IPS-15b (cell line): ENCODE measurements around the gene IKBKE.

Experiments
- H3K27me3 ChIP-seq: one replicate; pipeline ENCODE4 v1.6.1; 2013; ENCODE audit warnings: low read length; ENCODE audit not compliant: control insufficient read depth, insufficient read depth
- H3K36me3 ChIP-seq: one replicate; pipeline ENCODE4 v1.6.1; 2013; ENCODE audit warnings: low read length; ENCODE audit not compliant: control insufficient read depth, insufficient read depth
- H3K4me1 ChIP-seq: one replicate; pipeline ENCODE4 v1.6.1; 2013; ENCODE audit warnings: mild to moderate bottlenecking, low read length; ENCODE audit not compliant: control insufficient read depth, insufficient read depth
- H3K4me3 ChIP-seq: one replicate; pipeline ENCODE4 v1.5.1; 2013; ENCODE audit warnings: low read depth, low read length
- H3K9ac ChIP-seq: one replicate; pipeline ENCODE4 v1.6.1; 2013; ENCODE audit warnings: low read depth, mild to moderate bottlenecking, low read length
- H3K9me3 ChIP-seq: one replicate; pipeline ENCODE4 v1.6.1; 2013; ENCODE audit warnings: mild to moderate bottlenecking, low read length; ENCODE audit not compliant: control insufficient read depth, insufficient read depth

Gene IKBKE

DNA sequence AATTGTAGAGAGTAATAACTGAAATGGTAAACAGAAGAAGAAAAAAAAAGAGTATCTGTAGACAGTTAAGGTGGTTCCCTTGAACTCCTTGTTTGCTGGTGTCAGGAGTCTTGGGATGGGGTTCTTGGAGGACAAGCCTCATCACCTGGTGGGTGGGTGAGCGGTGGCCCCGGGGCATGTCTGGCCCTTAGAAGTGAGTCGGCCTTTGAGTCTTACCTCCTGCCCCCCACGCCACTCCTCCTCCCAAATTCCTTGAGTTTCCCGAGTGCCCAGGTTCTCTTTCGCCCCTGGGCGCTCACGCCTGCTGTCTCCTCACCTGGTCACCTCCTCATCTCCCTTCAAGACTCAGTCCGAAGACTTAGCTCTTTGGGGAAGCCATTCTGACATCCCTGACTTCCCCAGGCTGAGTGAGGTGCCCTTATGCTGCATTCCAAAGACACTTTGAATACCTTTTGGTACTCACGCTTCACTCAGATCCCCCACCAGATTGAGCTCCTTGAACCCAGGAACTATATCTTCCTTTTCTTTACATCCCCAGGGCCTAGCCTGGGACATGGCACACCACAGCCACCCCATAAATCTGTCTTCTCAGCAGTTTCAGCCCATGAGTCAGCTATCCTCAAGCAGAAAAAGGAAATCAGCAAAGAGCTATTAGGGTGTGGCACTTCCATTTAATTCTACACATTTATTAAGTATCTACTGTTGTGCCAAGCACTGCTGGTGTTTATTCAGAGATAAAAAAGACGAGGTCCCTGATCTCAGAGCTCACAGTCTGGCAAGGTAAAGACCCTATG is 13.5 kb upstream of the IKBKE start:
- Histone ChIP-seq H3K4me3 (no peak overlapping the region), H3K36me3 (peaks cover 21% of the 10 kb centered on the region), H3K27me3 (no peaks in the 10 kb centered on the region), H3K9me3 (no peaks in the 10 kb centered on the region), H3K9ac (no peak overlapping the region), H3K4me1 (peaks cover 8% of the 10 kb centered on the region)

DNA sequence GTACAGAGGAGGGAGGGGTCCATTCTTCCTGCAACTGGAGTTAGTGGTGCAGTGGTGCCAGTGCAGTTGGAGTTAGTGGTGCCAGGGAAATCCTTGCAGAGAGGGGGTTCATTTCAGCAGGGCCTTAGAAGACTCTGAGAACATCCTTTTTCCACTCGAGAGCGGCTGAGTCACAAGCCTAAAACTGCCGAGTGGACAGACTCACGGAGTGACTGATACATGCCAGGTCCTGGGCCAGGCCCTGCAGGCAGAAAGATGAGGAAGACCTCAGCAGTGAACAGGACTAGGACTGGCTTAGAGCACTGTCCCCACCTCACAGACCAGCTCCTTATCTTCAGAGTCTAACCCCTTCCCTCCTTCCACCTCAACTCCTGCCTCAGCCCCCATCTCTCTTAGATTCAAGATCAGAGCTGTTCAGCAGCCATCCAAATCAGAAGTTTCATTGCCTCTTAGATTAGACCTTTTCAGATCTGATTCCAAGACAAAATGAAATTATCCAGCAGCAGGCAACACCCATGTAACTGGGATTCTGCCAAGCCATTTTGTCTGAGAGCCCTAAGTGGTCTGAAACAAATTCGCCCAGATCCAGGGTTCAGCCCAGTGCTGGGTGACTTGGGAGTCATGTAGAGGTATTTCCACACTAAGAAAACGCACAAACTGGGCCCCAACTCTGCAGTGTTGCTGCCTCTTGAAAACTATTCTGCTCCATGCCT is 12.7 kb upstream of the IKBKE start:
- Histone ChIP-seq H3K4me3 (no peak overlapping the region), H3K27me3 (no peaks in the 10 kb centered on the region), H3K36me3 (peaks cover 18% of the 10 kb centered on the region), H3K4me1 (peaks cover 8% of the 10 kb centered on the region), H3K9ac (no peak overlapping the region), H3K9me3 (no peaks in the 10 kb centered on the region)

DNA sequence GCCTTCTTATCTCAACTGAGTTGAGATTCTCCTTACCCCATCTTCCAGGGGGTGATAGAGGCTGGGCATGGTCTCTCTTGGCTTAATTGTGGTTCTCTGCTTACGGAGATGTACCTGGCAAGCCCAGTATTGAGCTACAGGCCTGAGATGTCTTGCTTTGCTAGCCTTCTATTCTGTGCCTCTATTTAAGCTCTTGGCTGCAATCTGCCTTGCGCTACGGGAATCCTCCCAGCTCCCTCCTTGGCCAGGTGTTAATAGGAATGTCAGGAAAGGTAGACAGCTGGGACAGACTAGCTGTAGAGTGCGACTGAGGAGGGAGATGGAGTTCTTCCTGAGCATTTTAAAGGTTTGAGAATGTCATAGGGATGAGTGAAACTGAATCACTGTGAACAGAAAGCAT is 10.6 kb upstream of the IKBKE start:
- Histone ChIP-seq H3K9ac (no peak overlapping the region), H3K27me3 (no peaks in the 10 kb centered on the region), H3K36me3 (peaks cover 13% of the 10 kb centered on the region), H3K4me1 (peaks cover 4% of the 10 kb centered on the region), H3K9me3 (no peaks in the 10 kb centered on the region), H3K4me3 (no peak overlapping the region)

DNA sequence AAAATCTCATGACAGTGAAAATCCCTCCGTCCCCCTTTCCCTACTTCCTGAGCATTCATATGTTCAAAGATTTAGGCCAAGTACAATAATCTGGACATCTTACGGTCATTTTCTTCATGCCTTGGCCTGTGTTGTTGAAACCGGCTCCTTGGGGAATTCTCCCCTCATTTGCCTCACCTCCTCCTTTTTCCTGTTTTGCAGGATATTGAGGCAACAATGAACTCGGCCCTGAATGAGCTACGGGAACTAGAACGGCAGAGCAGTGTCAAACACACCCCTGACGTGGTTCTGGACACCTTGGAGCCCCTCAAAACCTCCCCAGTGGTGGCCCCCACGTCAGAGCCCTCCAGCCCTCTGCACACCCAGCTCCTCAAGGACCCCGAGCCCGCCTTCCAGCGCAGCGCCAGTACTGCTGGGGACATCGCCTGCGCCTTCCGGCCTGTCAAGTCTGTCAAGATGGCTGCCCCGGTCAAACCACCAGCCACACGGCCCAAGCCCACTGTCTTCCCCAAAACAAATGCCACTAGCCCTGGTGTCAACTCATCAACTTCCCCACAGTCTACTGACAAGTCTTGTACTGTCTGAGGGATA is 9.3 kb upstream of the IKBKE start:
- no peak overlapping the region for H3K4me3 ChIP-seq
- peaks cover 7% of the 10 kb centered on the region for H3K36me3 ChIP-seq
- H3K9me3 ChIP-seq, result no peaks in the 10 kb centered on the region
- H3K9ac ChIP-seq, result no peak overlapping the region
- no peaks in the 10 kb centered on the region for H3K4me1 ChIP-seq
- no peaks in the 10 kb centered on the region for H3K27me3 ChIP-seq

DNA sequence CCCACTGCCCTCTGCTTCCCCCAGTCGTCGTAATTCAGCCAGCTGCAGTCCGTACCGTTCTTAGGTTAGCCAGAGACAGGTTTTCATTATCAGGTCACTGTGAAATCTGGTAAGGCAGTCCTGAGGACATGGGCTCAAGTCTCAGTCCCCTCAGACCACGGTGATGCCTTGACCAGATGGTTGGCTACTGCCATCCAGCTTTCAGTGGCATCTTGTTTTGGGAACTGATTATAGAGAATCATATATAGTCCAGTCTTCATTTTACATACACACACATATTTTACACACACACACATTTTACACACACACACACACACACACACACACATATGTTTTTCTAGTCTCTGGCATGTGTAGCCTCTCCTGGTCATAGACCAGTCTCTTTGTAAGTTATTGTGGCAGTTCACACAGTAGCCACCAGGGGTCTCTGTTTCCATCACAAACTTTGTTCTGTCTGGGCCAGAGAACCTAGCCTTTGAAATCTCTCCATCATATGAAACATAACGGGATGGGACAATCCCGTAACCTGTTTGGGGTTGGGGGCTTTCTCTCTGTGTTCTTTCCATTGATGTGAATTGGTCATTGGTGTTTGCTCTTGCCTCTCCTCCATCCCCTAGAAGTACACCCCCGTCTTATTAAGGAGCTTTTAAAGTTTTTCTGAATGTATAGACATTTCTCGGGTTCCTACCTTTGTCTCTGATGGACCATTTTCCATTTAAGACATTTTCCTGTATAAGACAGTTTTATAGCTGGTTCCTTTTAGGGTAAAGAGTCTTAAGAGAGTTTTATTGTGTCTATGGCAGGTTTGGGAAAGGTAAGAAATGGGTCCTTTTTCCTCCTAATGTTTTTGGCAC is 8.4 kb upstream of the IKBKE start:
- H3K4me1 ChIP-seq, result peaks cover 2% of the 10 kb centered on the region
- H3K36me3 ChIP-seq, result peaks cover 7% of the 10 kb centered on the region
- H3K9me3 ChIP-seq, result no peaks in the 10 kb centered on the region
- peaks cover 2% of the 10 kb centered on the region for H3K27me3 ChIP-seq
- H3K4me3 ChIP-seq, result no peak overlapping the region
- no peak overlapping the region for H3K9ac ChIP-seq

DNA sequence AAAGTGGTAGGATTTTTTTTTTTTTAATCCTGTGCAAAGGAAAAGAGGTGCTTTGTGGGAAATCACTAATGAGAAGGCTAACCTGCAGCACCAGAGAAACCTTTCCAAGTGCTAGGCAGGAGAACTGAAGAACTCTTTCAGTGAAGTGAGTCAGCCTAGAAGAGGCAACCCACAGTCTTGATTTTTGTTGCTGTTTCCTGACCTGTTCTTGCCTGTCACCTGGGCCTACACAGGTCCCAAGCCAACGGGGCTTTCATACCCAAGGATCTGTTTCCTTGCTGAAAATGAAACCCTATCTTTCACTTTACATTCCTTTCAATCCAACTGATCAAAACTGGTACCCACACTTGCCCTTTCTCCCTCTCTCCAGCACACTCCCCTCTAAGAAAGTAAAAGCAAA is 7.1 kb upstream of the IKBKE start:
- Histone ChIP-seq H3K36me3 (peaks cover 7% of the 10 kb centered on the region), H3K9me3 (no peaks in the 10 kb centered on the region), H3K4me1 (peaks cover 2% of the 10 kb centered on the region)

DNA sequence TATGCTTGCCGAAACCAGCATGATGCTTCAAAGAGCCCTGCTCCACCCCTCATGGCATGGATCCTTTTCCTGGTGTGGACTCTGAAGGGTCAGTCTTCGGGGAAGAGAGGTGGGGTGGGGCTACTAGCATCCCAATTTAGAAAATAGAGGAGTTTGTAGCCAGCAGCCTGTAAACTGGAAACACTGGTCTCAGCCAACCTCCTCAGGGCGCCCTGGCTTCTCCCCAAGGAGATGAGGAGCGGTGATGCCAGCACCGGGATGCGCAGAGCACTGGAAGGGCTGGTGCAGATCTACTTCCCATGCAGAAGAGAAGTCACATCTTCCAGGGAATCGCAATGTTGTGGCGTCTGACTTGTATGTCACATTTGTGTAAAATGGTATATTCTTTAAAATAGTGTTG is 6.4 kb upstream of the IKBKE start:
- Histone ChIP-seq H3K27me3 (peaks cover 8% of the 10 kb centered on the region), H3K36me3 (peaks cover under 1% of the 10 kb centered on the region), H3K4me3 (no peak overlapping the region), H3K9ac (no peak overlapping the region), H3K9me3 (no peaks in the 10 kb centered on the region), H3K4me1 (peaks cover 2% of the 10 kb centered on the region)

More for the DNA sequence above, 7.1 kb upstream of the IKBKE start:
- no peak overlapping the region for H3K9ac ChIP-seq
- H3K27me3 ChIP-seq, result peaks cover 7% of the 10 kb centered on the region
- H3K4me3 ChIP-seq, result no peak overlapping the region

DNA sequence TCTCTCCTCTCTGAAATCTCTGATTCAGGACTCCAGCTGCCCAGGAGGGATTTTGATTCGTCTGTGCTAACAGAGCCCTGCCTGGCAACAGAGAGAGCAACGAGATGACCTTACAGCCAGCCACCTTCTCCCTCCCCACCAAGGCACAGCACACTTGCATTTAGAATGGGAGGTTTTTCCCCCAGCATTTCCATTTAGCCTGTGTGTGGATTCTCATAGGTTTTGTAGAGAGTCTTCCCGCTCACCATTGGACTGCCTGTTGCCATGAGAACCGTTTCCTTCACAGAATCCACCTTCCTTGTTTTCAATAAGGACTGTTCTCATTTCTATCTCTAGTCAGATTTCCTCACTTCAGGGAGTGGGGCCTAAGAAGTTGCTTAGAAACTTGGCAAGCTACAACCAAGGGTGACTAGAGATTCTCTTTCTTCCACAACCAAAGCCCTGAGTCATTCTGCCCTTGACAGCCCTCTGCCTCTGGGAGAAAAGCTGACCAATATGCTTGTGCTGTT is 5.8 kb upstream of the IKBKE start:
- Histone ChIP-seq H3K36me3 (no peaks in the 10 kb centered on the region), H3K4me1 (peaks cover 6% of the 10 kb centered on the region), H3K9me3 (no peaks in the 10 kb centered on the region), H3K9ac (no peak overlapping the region), H3K27me3 (peaks cover 8% of the 10 kb centered on the region), H3K4me3 (no peak overlapping the region)

DNA sequence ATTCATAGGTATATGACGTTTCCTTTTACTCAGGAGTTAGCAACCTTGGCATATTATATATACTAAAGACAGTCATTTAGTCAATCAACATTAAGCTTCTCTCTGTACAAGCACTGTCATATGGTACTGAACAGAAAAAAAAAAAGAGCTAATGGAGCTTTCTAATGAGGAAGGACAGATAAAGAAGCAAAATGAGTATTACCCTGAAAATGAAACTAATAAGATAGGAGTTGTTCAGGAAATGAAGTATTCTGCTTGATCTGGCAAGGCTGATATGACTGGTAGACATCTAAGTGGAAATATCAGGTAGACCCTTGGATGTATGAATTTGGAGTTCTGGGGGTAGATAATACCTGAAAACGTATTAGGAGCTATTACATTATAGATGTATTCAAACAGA is 4.3 kb upstream of the IKBKE start:
- H3K4me1 ChIP-seq, result peaks cover 11% of the 10 kb centered on the region
- no peaks in the 10 kb centered on the region for H3K36me3 ChIP-seq
- H3K9ac ChIP-seq, result no peak overlapping the region
- no peaks in the 10 kb centered on the region for H3K9me3 ChIP-seq
- H3K4me3 ChIP-seq, result no peak overlapping the region
- H3K27me3 ChIP-seq, result peaks cover 8% of the 10 kb centered on the region

DNA sequence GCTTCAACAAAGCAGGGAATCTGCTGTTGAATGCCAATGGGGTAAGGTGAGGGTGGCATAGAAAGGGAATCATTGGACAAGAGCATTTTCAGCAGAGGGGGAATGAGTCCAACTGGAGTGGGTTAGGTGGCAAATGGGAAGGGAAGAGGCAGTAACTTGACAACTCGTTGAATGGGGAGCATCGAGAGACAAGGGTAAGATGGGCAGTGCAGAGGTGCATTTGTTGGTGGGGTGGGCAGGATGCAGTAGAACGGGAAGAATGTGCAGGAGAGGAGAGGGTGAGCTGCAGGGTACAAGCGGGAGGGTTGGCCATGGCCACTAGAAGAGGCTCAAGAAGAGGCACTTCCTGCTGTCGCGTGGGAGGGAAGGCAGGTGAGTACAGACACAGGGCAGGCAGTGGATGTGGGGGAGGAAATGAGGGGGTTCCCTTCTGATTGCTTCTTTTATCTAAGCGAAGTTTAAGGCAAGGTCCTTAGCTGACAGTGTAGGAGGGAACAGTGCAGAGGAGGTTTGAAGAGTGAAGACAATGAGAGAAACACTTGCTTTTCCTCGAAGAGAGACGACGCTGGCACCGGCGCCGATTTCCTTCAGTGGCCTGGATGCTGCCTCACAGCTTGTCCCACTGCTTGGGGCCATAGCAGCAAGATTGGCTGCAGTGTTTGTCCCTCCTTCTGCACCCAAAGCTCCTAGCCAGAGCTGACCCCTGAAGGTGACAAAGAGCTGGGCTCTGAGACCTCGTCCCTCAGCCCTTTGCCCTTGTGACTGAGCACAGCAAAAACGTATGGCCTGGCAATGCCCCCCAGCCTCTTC is 3.2 kb upstream of the IKBKE start:
- Histone ChIP-seq H3K4me3 (no peak overlapping the region), H3K9me3 (no peaks in the 10 kb centered on the region), H3K27me3 (peaks cover 8% of the 10 kb centered on the region), H3K36me3 (no peaks in the 10 kb centered on the region), H3K4me1 (peaks cover 14% of the 10 kb centered on the region), H3K9ac (no peak overlapping the region)
